Neural cell (in vitro differentiated cells): Measurements from ENCODE around the gene HK1. TPM values are rescaled to one million over a fixed set of nuclear protein-coding genes. Genes with fewer than 3 reads are reported as not detected.

Experiments used
- H2AFZ ChIP-seq: fragments of 200-600, 300-800 bp; sonication (generic), shearing (Covaris generic); 2 replicates; pipeline ENCODE4 v1.6.0; 2014; ENCODE audit warnings: low read depth, mild to moderate bottlenecking, antibody characterized with exemption, low read length, moderate library complexity
- H3F3A ChIP-seq: fragments of 200-600 bp; shearing (Covaris generic); 2 replicates; pipeline ENCODE4 v1.6.1; 2016; ENCODE audit warnings: mild to moderate bottlenecking, moderate library complexity, mixed read lengths, antibody characterized with exemption, low read length; ENCODE audit not compliant: insufficient read depth, poor library complexity, severe bottlenecking
- H3K27ac ChIP-seq: fragments of 200-600, 300-800 bp; sonication (generic), shearing (Covaris generic); 2 replicates; pipeline ENCODE4 v1.5.1; 2014; ENCODE audit warnings: mild to moderate bottlenecking, low read length, moderate library complexity
- H3K27me3 ChIP-seq: fragments of 300-800, 200-600 bp; sonication (generic), shearing (Covaris generic); 2 replicates; pipeline ENCODE4 v1.6.0; 2014; ENCODE audit warnings: mild to moderate bottlenecking, low read depth, low read length, moderate library complexity; ENCODE audit not compliant: insufficient read depth
- H3K36me3 ChIP-seq: fragments of 300-800, 200-600 bp; sonication (generic), shearing (Covaris generic); 2 replicates; pipeline ENCODE4 v1.5.1; 2014; ENCODE audit warnings: mild to moderate bottlenecking, antibody characterized with exemption, low read length, moderate library complexity; ENCODE audit not compliant: insufficient read depth
- H3K4me2 ChIP-seq: fragments of 300-800, 200-600 bp; sonication (generic), shearing (Covaris generic); 2 replicates; pipeline ENCODE4 v1.6.0; 2014; ENCODE audit warnings: mild to moderate bottlenecking, low read length
- H3K4me3 ChIP-seq: fragments of 300-800, 200-600 bp; sonication (generic), shearing (Covaris generic); 2 replicates; pipeline ENCODE4 v1.5.1; 2014; ENCODE audit warnings: mild to moderate bottlenecking, low read length, moderate library complexity
- H3K79me2 ChIP-seq: fragments of 200-600 bp; shearing (Covaris generic); replicated peaks from 2 replicates; pipeline ENCODE4 v1.6.0; 2014; ENCODE audit warnings: mild to moderate bottlenecking, low read length, moderate library complexity; ENCODE audit not compliant: insufficient read depth
- H3K9ac ChIP-seq: fragments of 300-800, 200-600 bp; sonication (generic), shearing (Covaris generic); 2 replicates; pipeline ENCODE4 v1.6.1; 2016; ENCODE audit warnings: mild to moderate bottlenecking, low read length, mixed read lengths
- H3K9me2 ChIP-seq: fragments of 200-600 bp; shearing (Covaris generic); 2 replicates; pipeline ENCODE4 v1.6.1; 2016; ENCODE audit warnings: mild to moderate bottlenecking, low read length, mixed read lengths; ENCODE audit not compliant: insufficient read depth
- H3K9me3 ChIP-seq: fragments of 200-600, 300-800 bp; sonication (generic), shearing (Covaris generic); 2 replicates; pipeline ENCODE4 v1.6.1; 2016; ENCODE audit warnings: mild to moderate bottlenecking, mixed run types, low read length, moderate library complexity, mixed read lengths
- H4K20me1 ChIP-seq: fragments of 200-600 bp; shearing (Covaris generic); 2 replicates; pipeline ENCODE4 v1.6.1; 2016; ENCODE audit warnings: mild to moderate bottlenecking, mixed run types; ENCODE audit not compliant: insufficient read depth
- CTCF ChIP-seq: fragments of 450-650 bp; IDR thresholded peaks from 2 replicates; pipeline ENCODE4 v1.5.1; 2014; ENCODE audit warnings: antibody characterized with exemption, mild to moderate bottlenecking, moderate library complexity; ENCODE audit not compliant: poor library complexity, severe bottlenecking
- EP300 ChIP-seq: fragments of 450-650 bp; conservative IDR thresholded peaks from 2 replicates; pipeline ENCODE4 v1.6.1; 2014; ENCODE audit warnings: antibody characterized with exemption, mild to moderate bottlenecking, moderate library complexity; ENCODE audit not compliant: poor library complexity, severe bottlenecking
- EZH2 ChIP-seq: fragments of 200-600, 300-800 bp; shearing (Covaris generic), sonication (generic); IDR thresholded peaks from 2 replicates; pipeline ENCODE4 v1.6.1; 2014; ENCODE audit warnings: antibody characterized with exemption, low read length, borderline replicate concordance, mild to moderate bottlenecking; ENCODE audit not compliant: insufficient read depth, poor library complexity, severe bottlenecking
- MXI1 ChIP-seq: fragments of 450-650 bp; conservative IDR thresholded peaks from 2 replicates; pipeline ENCODE4 v1.6.1; 2014; ENCODE audit warnings: antibody characterized with exemption, mild to moderate bottlenecking; ENCODE audit not compliant: poor library complexity, severe bottlenecking
- POLR2AphosphoS5 ChIP-seq: IDR thresholded peaks from 2 replicates; pipeline ENCODE4 v1.6.1; 2012
- RAD21 ChIP-seq: fragments of 450-650 bp; conservative IDR thresholded peaks from 2 replicates; pipeline ENCODE4 v1.6.1; 2014; ENCODE audit warnings: antibody characterized with exemption, mild to moderate bottlenecking, moderate library complexity
- REST ChIP-seq: IDR thresholded peaks from 2 replicates; pipeline ENCODE4 v1.6.1; 2012; ENCODE audit warnings: borderline replicate concordance
- SMC3 ChIP-seq: fragments of 450-650 bp; conservative IDR thresholded peaks from 2 replicates; pipeline ENCODE4 v1.6.1; 2014; ENCODE audit warnings: antibody characterized with exemption, mild to moderate bottlenecking, moderate library complexity; ENCODE audit not compliant: poor library complexity
- TAF1 ChIP-seq: IDR thresholded peaks from 2 replicates; pipeline ENCODE4 v1.6.1; 2012; ENCODE audit warnings: low read depth
- polyA plus RNA-seq: library from polyadenylated mRNA; depleted of rRNA; stranded (reverse); fragments of >200 nt; gene quantifications from 2 replicates; pipeline ENCODE4 v1.2.3, GENCODE V29; 2014

HK1 gene
- polyA plus RNA-seq, 1 donor from 2014 or later, result 60.5 TPM

GRCh38 chr10:69401416-69401815, 123.1 kb downstream of the HK1 start:
- H3K36me3 ChIP-seq, result no peaks in the 10 kb centered on the region

GRCh38 chr10:69402386-69402785, 124.1 kb downstream of the HK1 start:
- H3K4me2 ChIP-seq, result no peak overlapping the region
- no peak overlapping the region for H3K4me3 ChIP-seq
- no peak overlapping the region for H3K9ac ChIP-seq
- H3F3A ChIP-seq, result no peaks in the 10 kb centered on the region
- no peaks in the 10 kb centered on the region for H4K20me1 ChIP-seq
- H2AFZ ChIP-seq, result no peak overlapping the region
- no peaks in the 10 kb centered on the region for H3K9me2 ChIP-seq
- H3K36me3 ChIP-seq, result no peaks in the 10 kb centered on the region
- no peak overlapping the region for H3K27ac ChIP-seq
- H3K9me3 ChIP-seq, result no peaks in the 10 kb centered on the region
- no peak for TF ChIP-seq EP300
- no peak for TF ChIP-seq RAD21
- TF ChIP-seq CTCF, result no peak
- no peak for TF ChIP-seq POLR2AphosphoS5
- TF ChIP-seq SMC3, result no peak
- TF ChIP-seq REST, result no peak
- no peak for TF ChIP-seq TAF1
- TF ChIP-seq EZH2, result no peak
- no peak for TF ChIP-seq MXI1
- H3K27me3 ChIP-seq, result no peaks in the 10 kb centered on the region
- no peaks in the 10 kb centered on the region for H3K79me2 ChIP-seq

More at GRCh38 chr10:69401416-69401815, 123.1 kb downstream of the HK1 start:
- H2AFZ ChIP-seq, result no peak overlapping the region
- H3F3A ChIP-seq, result no peaks in the 10 kb centered on the region
- no peak overlapping the region for H3K4me3 ChIP-seq
- TF ChIP-seq TAF1, result no peak
- no peak overlapping the region for H3K4me2 ChIP-seq
- H3K9me2 ChIP-seq, result no peaks in the 10 kb centered on the region
- no peak overlapping the region for H3K27ac ChIP-seq
- no peaks in the 10 kb centered on the region for H3K27me3 ChIP-seq
- H3K9me3 ChIP-seq, result no peaks in the 10 kb centered on the region
- no peaks in the 10 kb centered on the region for H3K79me2 ChIP-seq
- no peaks in the 10 kb centered on the region for H4K20me1 ChIP-seq
- no peak overlapping the region for H3K9ac ChIP-seq

GRCh38 chr10:69403066-69403465, 124.8 kb downstream of the HK1 start:
- H3K4me2 ChIP-seq, result no peak overlapping the region
- H2AFZ ChIP-seq, result no peak overlapping the region
- no peak overlapping the region for H3K4me3 ChIP-seq
- no peak overlapping the region for H3K9ac ChIP-seq
- no peaks in the 10 kb centered on the region for H4K20me1 ChIP-seq
- no peaks in the 10 kb centered on the region for H3K79me2 ChIP-seq
- no peaks in the 10 kb centered on the region for H3K9me2 ChIP-seq
- TF ChIP-seq RAD21, result no peak
- no peak for TF ChIP-seq MXI1
- no peak for TF ChIP-seq EP300
- no peak for TF ChIP-seq CTCF
- TF ChIP-seq SMC3, result no peak
- TF ChIP-seq POLR2AphosphoS5, result no peak
- no peak for TF ChIP-seq EZH2
- TF ChIP-seq TAF1, result no peak
- TF ChIP-seq REST, result no peak
- no peaks in the 10 kb centered on the region for H3K9me3 ChIP-seq
- H3K27ac ChIP-seq, result no peak overlapping the region
- H3K27me3 ChIP-seq, result no peaks in the 10 kb centered on the region
- no peaks in the 10 kb centered on the region for H3F3A ChIP-seq
- no peaks in the 10 kb centered on the region for H3K36me3 ChIP-seq
